ENCODE measurements around the gene CADPS. TPM values are rescaled to one million over a fixed set of nuclear protein-coding genes. Genes with fewer than 3 reads are reported as not detected.

Gene CADPS
- polyA plus RNA-seq, 1 experiment, result 0.12 TPM

DNA sequence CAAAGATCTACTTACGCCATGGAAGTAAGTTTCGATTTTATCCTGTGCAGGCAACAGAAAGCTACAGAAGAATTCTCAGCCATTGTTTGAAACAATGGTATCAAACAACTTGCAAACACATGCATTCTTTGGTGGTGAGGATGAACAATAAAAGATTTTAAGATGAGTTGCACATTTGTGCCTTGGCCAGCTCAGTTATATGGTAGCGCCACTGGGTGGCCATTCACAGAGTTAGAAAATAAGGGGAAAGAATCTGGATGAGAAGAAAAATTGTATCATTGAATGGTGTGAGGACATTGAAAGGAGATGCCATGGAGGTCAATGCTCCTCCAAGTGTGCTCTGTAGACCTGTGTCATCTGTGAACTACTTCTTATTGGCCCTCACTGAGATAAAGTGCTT is 11.6 kb downstream of the CADPS start:
- no peaks in the 10 kb centered on the region for H3K27me3 ChIP-seq (ENCODE audit: control insufficient read depth, insufficient read depth, low read length)
- DNase-seq (ENCODE audit: low read depth, low spot score), result no peak
- H3K27ac ChIP-seq (ENCODE audit: low read depth, low read length), result no peak overlapping the region
- TF ChIP-seq, protein P1, sequence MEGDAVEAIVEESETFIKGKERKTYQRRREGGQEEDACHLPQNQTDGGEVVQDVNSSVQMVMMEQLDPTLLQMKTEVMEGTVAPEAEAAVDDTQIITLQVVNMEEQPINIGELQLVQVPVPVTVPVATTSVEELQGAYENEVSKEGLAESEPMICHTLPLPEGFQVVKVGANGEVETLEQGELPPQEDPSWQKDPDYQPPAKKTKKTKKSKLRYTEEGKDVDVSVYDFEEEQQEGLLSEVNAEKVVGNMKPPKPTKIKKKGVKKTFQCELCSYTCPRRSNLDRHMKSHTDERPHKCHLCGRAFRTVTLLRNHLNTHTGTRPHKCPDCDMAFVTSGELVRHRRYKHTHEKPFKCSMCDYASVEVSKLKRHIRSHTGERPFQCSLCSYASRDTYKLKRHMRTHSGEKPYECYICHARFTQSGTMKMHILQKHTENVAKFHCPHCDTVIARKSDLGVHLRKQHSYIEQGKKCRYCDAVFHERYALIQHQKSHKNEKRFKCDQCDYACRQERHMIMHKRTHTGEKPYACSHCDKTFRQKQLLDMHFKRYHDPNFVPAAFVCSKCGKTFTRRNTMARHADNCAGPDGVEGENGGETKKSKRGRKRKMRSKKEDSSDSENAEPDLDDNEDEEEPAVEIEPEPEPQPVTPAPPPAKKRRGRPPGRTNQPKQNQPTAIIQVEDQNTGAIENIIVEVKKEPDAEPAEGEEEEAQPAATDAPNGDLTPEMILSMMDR (IDR thresholded peaks at IDR 0.05; ENCODE audit: low read depth, low read length), result no peak
- H3K9me3 ChIP-seq (ENCODE audit: control insufficient read depth, insufficient read depth, low read length), result no peaks in the 10 kb centered on the region
- CTCF ChIA-PET, result no interaction called here
- POLR2A ChIA-PET, result no interaction called here
- no peak overlapping the region for H3K4me3 ChIP-seq (ENCODE audit: low read depth, low read length)

DNA sequence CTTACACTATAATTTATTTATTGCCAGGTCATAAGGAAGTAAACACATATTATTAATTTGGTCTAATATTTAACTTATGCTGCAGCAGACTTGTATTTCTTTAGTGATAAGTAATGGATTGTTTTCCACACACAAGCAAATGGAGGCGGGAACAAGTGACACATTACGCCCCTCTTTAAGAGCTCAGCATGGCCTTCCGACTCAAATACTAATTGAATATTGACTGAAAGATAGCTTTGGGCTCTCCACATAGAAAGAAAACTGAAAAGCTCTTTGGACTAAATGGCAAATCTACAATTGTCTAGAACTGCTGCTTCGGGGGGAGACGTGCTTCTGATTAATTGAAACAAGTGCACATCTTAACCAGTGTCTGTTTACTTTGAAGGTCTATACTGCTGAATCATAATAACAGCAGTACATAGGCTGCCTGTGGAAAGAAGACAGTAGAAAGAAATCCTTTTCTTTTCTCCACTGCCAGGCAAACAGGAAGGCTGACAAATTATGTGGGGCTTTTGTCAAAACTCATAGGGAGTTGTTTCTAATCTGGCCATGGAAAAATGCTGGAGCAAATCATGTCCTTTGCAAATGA is 15.9 kb downstream of the CADPS start:
- POLR2A ChIA-PET, result no interaction called here

DNA sequence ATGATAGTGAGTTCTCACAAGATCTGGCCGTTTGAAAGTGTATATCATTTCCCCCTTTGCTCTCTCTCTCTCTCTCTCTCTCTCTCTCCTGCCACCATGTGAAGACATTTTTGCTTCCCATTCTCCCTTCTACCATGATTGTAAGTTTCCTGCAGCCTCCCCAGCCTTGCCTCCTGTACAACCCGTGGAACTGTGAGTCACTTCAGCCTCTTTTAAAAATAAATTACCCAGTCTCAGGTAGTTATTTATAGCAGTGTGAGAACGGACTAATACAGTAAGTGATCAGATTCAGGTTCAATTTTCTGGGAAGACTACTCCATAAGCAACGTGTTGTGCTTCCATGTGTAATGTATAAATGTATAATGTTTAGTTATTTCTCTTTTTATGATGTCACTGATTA is 29.2 kb downstream of the CADPS start:
- Histone ChIP-seq H3K4me3 (ENCODE audit: low read depth, low read length) (no peak overlapping the region), H3K27ac (ENCODE audit: low read depth, low read length) (no peak overlapping the region), H3K27me3 (ENCODE audit: control insufficient read depth, insufficient read depth, low read length) (no peaks in the 10 kb centered on the region), H3K9me3 (ENCODE audit: control insufficient read depth, insufficient read depth, low read length) (no peaks in the 10 kb centered on the region)
- no peak for DNase-seq (ENCODE audit: low read depth, low spot score)
- TF ChIP-seq, protein P1 (IDR thresholded peaks at IDR 0.05; ENCODE audit: low read depth, low read length), result no peak
- POLR2A ChIA-PET, result no interaction called here
- CTCF ChIA-PET, result no interaction called here

More for the DNA sequence above, 15.9 kb downstream of the CADPS start:
- Histone ChIP-seq H3K27ac (ENCODE audit: low read depth, low read length) (no peak overlapping the region), H3K4me3 (ENCODE audit: low read depth, low read length) (no peak overlapping the region), H3K9me3 (ENCODE audit: control insufficient read depth, insufficient read depth, low read length) (no peaks in the 10 kb centered on the region), H3K27me3 (ENCODE audit: control insufficient read depth, insufficient read depth, low read length) (no peaks in the 10 kb centered on the region)
- CTCF ChIA-PET, result no interaction called here
- TF ChIP-seq, protein P1 (IDR thresholded peaks at IDR 0.05; ENCODE audit: low read depth, low read length), result no peak
- no peak for DNase-seq (ENCODE audit: low read depth, low spot score)

DNA sequence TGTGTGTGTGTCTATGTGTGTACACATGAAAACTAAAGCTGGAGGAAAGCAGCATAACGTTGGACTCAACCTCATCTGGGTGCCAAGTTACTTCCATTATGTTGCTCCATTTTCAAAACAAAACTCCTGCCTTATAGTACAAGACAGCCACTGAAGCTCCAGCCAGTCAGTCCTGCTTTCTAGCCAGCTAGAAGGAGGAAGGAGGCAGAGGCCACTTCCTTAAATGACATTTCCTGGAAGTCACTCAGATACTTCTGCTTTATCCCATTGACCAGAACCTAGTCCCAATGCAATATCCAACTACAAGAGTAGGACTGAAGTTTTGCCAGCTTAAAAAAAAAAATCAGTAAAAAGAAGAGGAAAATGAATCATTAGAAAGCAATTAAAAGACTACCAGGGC is 31.7 kb downstream of the CADPS start:
- DNase-seq (ENCODE audit: low read depth, low spot score), result no peak
- Histone ChIP-seq H3K27ac (ENCODE audit: low read depth, low read length) (no peak overlapping the region), H3K27me3 (ENCODE audit: control insufficient read depth, insufficient read depth, low read length) (no peaks in the 10 kb centered on the region), H3K9me3 (ENCODE audit: control insufficient read depth, insufficient read depth, low read length) (no peaks in the 10 kb centered on the region), H3K4me3 (ENCODE audit: low read depth, low read length) (no peak overlapping the region)
- ChIA-PET POLR2A (no interaction called here), CTCF (no interaction called here)
- TF ChIP-seq, protein P1 (IDR thresholded peaks at IDR 0.05; ENCODE audit: low read depth, low read length), result no peak

DNA sequence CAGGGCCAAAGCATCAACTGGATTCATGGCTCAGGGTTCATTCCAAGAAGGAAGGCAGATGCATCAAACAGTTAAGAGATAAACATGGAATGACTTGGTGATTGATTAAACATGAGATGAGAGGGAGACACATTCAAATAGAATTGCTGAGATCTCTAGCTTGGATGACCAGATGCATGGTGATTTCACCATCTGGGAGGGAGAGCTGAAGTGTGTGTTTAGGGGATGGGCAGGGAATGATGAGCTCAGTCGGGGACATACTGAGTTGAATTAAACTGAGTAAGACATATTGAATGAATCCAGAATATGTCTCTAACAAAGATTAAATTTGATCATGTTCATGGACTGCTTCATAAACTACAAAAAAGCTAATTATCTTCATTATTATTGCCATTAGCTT is 35.5 kb downstream of the CADPS start:
- POLR2A ChIA-PET, result no interaction called here
- no peak overlapping the region for H3K4me3 ChIP-seq (ENCODE audit: low read depth, low read length)
- no peaks in the 10 kb centered on the region for H3K9me3 ChIP-seq (ENCODE audit: control insufficient read depth, insufficient read depth, low read length)
- no peak overlapping the region for H3K27ac ChIP-seq (ENCODE audit: low read depth, low read length)
- DNase-seq (ENCODE audit: low read depth, low spot score), result no peak
- H3K27me3 ChIP-seq (ENCODE audit: control insufficient read depth, insufficient read depth, low read length), result no peaks in the 10 kb centered on the region
- CTCF ChIA-PET, result no interaction called here
- TF ChIP-seq, protein P1 (IDR thresholded peaks at IDR 0.05; ENCODE audit: low read depth, low read length), result no peak
